Fibroblast of lung (primary cell): ENCODE data around the gene SELP.

Experiments
- CTCF ChIP-seq, 2 donors: IDR thresholded peaks in 1 of 2; conservative IDR thresholded peaks in 1 of 2; 1 replicate in 1 of 2; 2 replicates in 1 of 2; pipeline ENCODE4 v1.5.1; 2011 to 2012; ENCODE audit warnings: low read length in 2 of 2, control low read depth in 1 of 2, inconsistent platforms in 1 of 2, low read depth in 1 of 2, mild to moderate bottlenecking in 1 of 2
- EZH2 ChIP-seq: IDR thresholded peaks from 2 replicates; pipeline ENCODE4 v1.5.1; 2012; ENCODE audit warnings: low read length, control low read depth, mild to moderate bottlenecking; ENCODE audit errors: missing control alignments

DNA sequence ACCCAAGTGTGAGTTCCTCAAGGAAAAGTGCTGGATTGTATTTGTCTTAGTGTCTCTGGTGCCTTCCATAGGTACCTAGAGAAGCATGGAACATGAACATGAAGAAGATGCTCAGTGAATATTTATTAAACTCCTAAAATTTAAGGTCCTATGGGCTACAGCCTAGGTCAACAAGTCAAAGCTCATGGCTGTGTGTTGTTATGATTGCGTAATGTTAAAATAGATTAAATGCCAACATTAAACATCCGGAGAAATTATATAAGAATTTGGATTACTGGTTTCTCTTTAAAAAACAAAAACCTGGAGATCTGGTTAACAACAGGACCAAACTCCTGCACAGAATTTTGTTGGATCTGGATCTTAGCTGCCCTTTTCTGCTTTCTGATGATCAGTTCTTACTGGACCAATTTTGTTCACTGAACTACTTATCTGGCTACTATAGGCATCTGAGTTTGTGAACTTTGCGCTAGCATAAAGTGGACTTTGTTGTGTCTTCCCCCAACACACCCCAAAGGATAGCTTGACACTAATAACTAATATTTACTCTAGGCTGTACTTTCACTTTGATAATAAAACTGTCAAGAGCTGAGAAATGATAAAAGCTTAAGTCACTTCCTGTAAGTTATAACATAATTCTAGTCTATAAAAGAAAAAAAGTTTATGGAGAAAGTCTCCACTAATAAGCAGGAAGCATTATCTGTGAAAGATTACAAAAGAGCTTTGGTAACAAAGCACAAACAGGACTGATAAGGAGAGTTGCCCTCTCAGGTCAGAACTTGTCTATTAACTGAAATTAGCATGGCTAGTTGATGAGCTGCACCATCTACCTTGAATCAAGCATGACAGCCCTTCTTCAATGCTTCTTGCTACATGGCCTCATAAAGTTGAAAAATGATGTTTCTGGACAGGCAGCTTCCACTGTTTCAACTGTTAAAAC lies 64.3 kb downstream of the SELP start:
- TF ChIP-seq CTCF (conservative IDR thresholded peaks at IDR 0.05 in 1 of 2, IDR thresholded peaks at IDR 0.05 in 1 of 2; ENCODE audit: low read depth in 1 of 2, low read length in 2 of 2) (no peak), EZH2 (no peak)
